Gastrocnemius medialis (tissue), 4 donors: ENCODE results near the gene LSS. TPM values are rescaled to one million over a fixed set of nuclear protein-coding genes. Genes with fewer than 3 reads are reported as not detected.
"Not testable (repeated sequence)": the region's sequence is repeated elsewhere in the genome, so short reads cannot be mapped to it uniquely, and the experiment has no call there.

Experiments
- ATAC-seq, 2 donors: fragments of 150-250 bp; one replicate each; pipeline ENCODE4 v1.9.1; 2016
- DNase-seq, 2 donors: peaks; one replicate each; pipeline ENCODE4 v3.0.0-alpha.2; 2019
- H3K27ac ChIP-seq, 4 donors: fragments of 200-600 bp; sonication (generic); 1 replicate in 1 of 4; 2 replicates in 3 of 4; pipeline ENCODE4 v1.5.1; 2016 to 2018; ENCODE audit warnings: mild to moderate bottlenecking in 2 of 4, moderate library complexity in 1 of 4
- H3K27me3 ChIP-seq, 3 donors: fragments of 200-600 bp; sonication (generic) in 2 of 3; 1 replicate in 1 of 3; 2 replicates in 2 of 3; pipeline versions ENCODE4 v1.5.1 to v1.6.0; 2016 to 2019; ENCODE audit warnings: mild to moderate bottlenecking in 1 of 3, moderate library complexity in 1 of 3
- H3K36me3 ChIP-seq, 2 donors: fragments of 200-600 bp; sonication (generic) in 1 of 2; one replicate each; pipeline ENCODE4 v1.5.1; 2017 to 2018
- H3K4me1 ChIP-seq, 2 donors: fragments of 200-600 bp; sonication (generic) in 1 of 2; one replicate each; pipeline ENCODE4 v1.5.1; 2016 to 2017; ENCODE audit warnings: mild to moderate bottlenecking in 2 of 2
- H3K4me3 ChIP-seq, 4 donors: fragments of 200-600 bp; sonication (generic) in 3 of 4; 1 replicate in 1 of 4; 2 replicates in 3 of 4; pipeline ENCODE4 v1.5.1; 2016 to 2019; ENCODE audit warnings: mild to moderate bottlenecking in 2 of 4
- H3K9me3 ChIP-seq, 3 donors: fragments of 200-600 bp; sonication (generic) in 2 of 3; 1 replicate in 1 of 3; 2 replicates in 2 of 3; pipeline ENCODE4 v1.5.1; 2016 to 2019
- POLR2A ChIP-seq, 2 donors: fragments of 450-650 bp; IDR thresholded peaks; one replicate each; pipeline ENCODE4 v1.6.1; 2017; ENCODE audit warnings: antibody characterized with exemption in 2 of 2, mild to moderate bottlenecking in 2 of 2, moderate library complexity in 2 of 2
- in situ Hi-C, 4 donors: fragments of 200-750 bp; cut with MboI; loops; one replicate each; pipeline versions ENCODE4 v1.15.0 to v1.8.0; 2017; ENCODE audit warnings: low sequenced_read_pairs in 4 of 4
- intact Hi-C: fragments of 100-400 bp; cut with DNase I; formaldehyde crosslinking; loops from one replicate; pipeline ENCODE4 v1.15.1; 2023; ENCODE audit warnings: low total_unique reads
- total RNA-seq, 4 donors: library from RNA; depleted of rRNA; stranded (reverse); fragments of >200 nt; gene quantifications; one replicate each; pipeline versions ENCODE4 v1.1.0 to v1.2.3, GENCODE V29; 2016
- TF ChIP-seq, protein P1 (sequence below), 5 experiments: fragments of 450-650 bp in 3 of 5; fragments of 200-600 bp in 2 of 5; sonication (generic) in 2 of 5; IDR thresholded peaks in 4 of 5; conservative IDR thresholded peaks in 1 of 5; 1 replicate in 4 of 5; 2 replicates in 1 of 5; pipeline ENCODE4 v1.5.1; 2016 to 2019; ENCODE audit warnings: antibody characterized with exemption in 5 of 5, mild to moderate bottlenecking in 3 of 5, moderate library complexity in 3 of 5

The LSS gene
- total RNA-seq, 4 donors from 2014 or later = 26.4 to 47.2 (median 32.7) TPM

DNA sequence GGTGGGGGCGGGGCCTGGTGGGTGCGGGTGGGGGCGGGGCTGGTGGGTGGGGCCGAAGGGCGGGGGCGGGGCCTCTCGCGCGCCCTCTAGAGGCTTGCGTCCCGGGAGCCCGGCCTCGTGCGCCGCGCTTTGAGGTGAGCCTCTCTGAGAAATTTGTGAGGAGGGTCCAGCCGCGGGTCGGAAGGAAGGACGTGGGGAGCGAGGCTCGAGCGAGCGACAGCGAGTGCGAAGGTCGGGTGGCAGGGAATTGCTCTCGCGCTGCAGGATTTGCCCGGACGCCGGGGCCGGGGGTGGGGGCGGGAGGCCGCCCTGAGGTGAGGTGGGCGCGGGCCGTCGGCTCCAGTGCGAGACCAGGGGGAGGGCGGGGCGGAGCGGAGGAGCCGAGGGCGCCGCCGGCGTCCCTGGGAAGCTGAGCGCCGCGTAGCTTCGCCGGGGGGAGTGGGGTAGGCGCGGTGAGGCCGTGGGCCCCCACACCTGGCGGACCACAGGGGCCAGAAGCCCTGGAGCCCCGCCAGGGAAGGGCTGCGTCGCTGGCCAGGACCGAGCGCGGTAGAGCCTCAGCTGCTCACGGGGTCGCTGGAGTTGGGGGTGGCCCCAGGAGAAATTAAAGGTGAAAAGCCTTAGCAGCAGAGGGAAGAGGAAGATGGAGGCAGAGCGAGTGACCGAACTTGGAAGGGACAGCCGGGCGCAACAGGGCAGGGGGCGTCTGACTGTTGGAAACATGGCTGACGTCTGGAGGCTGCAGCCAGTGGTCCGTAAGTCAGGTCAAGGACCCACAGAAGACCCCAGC, 754 bp upstream of the LSS start:
- peak in 1 of 2 donors; percentile 15 for TF ChIP-seq POLR2A (IDR thresholded peaks at IDR 0.05)
- TF ChIP-seq, protein P1, sequence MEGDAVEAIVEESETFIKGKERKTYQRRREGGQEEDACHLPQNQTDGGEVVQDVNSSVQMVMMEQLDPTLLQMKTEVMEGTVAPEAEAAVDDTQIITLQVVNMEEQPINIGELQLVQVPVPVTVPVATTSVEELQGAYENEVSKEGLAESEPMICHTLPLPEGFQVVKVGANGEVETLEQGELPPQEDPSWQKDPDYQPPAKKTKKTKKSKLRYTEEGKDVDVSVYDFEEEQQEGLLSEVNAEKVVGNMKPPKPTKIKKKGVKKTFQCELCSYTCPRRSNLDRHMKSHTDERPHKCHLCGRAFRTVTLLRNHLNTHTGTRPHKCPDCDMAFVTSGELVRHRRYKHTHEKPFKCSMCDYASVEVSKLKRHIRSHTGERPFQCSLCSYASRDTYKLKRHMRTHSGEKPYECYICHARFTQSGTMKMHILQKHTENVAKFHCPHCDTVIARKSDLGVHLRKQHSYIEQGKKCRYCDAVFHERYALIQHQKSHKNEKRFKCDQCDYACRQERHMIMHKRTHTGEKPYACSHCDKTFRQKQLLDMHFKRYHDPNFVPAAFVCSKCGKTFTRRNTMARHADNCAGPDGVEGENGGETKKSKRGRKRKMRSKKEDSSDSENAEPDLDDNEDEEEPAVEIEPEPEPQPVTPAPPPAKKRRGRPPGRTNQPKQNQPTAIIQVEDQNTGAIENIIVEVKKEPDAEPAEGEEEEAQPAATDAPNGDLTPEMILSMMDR (IDR thresholded peaks at IDR 0.05 in 4 of 5, conservative IDR thresholded peaks at IDR 0.05 in 1 of 5) = peak; percentile 15 to 79 (median 49)
- ATAC-seq = peak; percentile 30 to 37
- Histone ChIP-seq H3K4me1 (peaks cover 24 to 34% of the 10 kb centered on the region in 2 donors), H3K27ac (peak overlapping the region; percentile 83 to 99 (median 90)), H3K4me3 (peak overlapping the region; percentile 65 to 98 (median 83)), H3K36me3 (peaks cover 0 to 9% of the 10 kb centered on the region in 2 donors), H3K27me3 (no peaks in the 10 kb centered on the region), H3K9me3 (no peaks in the 10 kb centered on the region)
- DNase-seq = no peak
- in situ Hi-C loops = no loop called here
- intact Hi-C loops = loop anchor here (1.0 to 5.0 kb wide), 3 partner anchors 41 to 257 kb away; partner anchors contain the start of gene PCNT

DNA sequence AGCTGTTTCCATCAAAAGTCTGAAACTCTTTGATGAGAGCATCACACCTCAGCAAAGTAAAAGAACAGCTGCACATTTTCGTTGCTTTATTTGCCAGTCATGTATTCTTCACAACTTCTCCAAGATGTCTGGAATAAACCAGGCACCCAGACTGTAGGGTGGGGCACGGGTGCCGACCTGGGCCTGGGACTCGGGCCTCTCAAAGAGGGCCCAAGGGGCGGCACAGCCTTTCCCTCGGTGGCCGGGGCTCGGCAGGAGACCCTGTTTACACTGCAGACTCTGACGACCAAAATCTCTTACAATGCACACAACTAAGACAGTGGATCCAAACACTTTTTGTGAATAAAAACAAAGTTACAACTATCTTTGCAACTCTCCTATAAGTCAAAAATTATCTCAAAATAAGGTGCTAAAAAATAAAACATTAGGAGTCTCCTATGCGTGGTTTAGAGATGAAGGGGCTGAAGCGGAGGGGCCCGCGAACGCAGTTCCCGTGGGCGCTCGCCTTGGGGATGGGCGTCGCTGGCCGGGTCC, 696 bp downstream of the LSS start:
- no peak for TF ChIP-seq POLR2A (IDR thresholded peaks at IDR 0.05)
- TF ChIP-seq, protein P1 (IDR thresholded peaks at IDR 0.05 in 4 of 5, conservative IDR thresholded peaks at IDR 0.05 in 1 of 5) = no peak
- intact Hi-C loops = loop anchor here (1.0 to 5.0 kb wide), 3 partner anchors 39 to 256 kb away; partner anchors contain the start of gene YBEY
- Histone ChIP-seq H3K27ac (peak overlapping the region; percentile 83 to 99 (median 90)), H3K36me3 (no peaks in the 10 kb centered on the region), H3K4me3 (peak overlapping the region; percentile 64 to 98 (median 73)), H3K27me3 (no peaks in the 10 kb centered on the region), H3K9me3 (no peaks in the 10 kb centered on the region), H3K4me1 (peaks cover 25 to 35% of the 10 kb centered on the region in 2 donors)
- DNase-seq = no peak
- in situ Hi-C loops = no loop called here
- peak in 1 of 2 donors; percentile 0 for ATAC-seq

DNA sequence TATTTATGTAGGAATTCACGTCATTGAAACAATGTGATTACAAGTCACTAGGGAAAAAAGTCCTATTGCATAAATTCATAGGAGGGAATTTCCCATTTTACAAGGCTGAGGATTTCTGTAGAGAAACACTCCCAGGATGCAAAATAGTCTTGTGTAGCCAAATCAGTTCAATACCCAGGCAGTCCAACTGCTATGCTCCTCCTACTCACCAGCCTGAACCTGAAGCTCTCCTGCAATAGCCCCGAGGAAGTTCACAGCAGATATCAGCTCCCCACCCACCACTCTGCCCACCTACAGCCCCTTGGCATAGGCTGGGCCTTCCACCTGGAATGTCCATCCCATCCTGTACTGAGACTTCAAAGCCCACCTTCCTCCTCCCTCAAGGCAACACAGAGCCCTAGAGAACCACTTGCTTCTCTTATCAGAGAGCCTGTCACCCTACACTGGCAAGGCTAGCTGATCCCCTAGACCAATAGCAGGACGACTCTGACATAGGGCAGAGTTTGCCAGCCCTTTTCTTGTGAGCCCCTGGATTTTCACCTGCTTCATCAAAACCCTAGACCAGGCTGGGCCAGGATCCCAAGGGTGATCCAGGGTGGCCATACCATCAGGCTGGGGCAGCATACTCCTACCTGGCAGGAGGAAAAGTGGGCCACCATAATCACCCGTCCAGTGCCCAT, 1.5 kb downstream of the LSS start:
- in situ Hi-C loops = no loop called here
- H3K27me3 ChIP-seq = no peaks in the 10 kb centered on the region

DNA sequence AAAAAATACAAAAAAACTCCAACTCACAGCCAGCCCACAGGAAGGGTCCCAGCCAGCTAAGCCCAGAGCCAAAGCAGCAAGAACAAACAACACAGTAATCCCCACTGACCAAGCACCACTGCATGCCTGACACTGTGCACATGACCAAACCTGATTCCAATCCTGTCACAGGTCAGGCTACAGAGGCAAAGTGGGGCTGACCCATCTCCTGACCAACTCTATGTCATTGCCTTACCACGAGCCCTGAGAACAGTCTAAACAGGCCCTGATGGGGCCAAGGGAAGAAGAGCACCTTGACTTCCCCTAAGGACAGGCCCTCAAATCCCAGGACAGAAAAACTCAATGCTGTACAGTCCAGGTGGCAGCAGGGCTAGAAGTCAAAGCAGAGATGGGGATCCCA, 2.4 kb downstream of the LSS start:
- peak; percentile 39 to 62 for TF ChIP-seq POLR2A (IDR thresholded peaks at IDR 0.05)
- TF ChIP-seq, protein P1 (IDR thresholded peaks at IDR 0.05 in 4 of 5, conservative IDR thresholded peaks at IDR 0.05 in 1 of 5) = no peak
- peak overlapping the region; percentile 83 to 99 (median 90) for H3K27ac ChIP-seq
- peak in 1 of 2 donors; percentile 43 for ATAC-seq

More for the DNA sequence above, 1.5 kb downstream of the LSS start:
- TF ChIP-seq, protein P1 (IDR thresholded peaks at IDR 0.05 in 4 of 5, conservative IDR thresholded peaks at IDR 0.05 in 1 of 5) = no peak
- no peak for TF ChIP-seq POLR2A (IDR thresholded peaks at IDR 0.05)
- Histone ChIP-seq H3K36me3 (no peaks in the 10 kb centered on the region), H3K4me3 (peak overlapping the region; percentile 64 to 98 (median 73)), H3K4me1 (peaks cover 33 to 42% of the 10 kb centered on the region in 2 donors), H3K27ac (peak overlapping the region; percentile 83 to 99 (median 90)), H3K9me3 (no peaks in the 10 kb centered on the region)
- no peak for ATAC-seq
- intact Hi-C loops = loop anchor here (5.0 kb wide), 1 partner anchor 255 kb away; no protein-coding TSS in a partner anchor
- no peak for DNase-seq

DNA sequence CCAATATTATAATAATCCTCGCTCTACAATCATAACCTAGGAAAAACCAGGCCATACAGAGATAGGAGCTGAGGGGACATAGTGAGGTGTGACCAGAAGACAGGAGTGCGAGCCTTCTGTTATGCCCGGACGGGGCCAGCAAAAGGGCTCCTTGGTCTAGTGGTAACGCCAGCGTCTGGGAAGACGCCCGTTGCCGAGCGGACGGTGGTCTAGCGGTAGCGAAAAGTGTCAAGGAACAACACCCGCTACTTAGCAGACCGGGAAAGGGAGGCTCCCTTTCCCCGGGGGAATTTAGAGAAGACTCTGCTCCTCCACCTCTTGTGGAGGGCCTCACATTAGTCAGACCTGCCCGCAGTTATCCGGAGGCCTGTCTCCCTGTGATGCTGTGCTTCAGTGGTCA, 4.9 kb downstream of the LSS start:
- intact Hi-C loops, H3K4me3 ChIP-seq, H3K27me3 ChIP-seq, ATAC-seq, H3K9me3 ChIP-seq, DNase-seq, in situ Hi-C loops: not testable (repeated sequence)
- peaks cover 45 to 51% of the 10 kb centered on the region in 2 donors for H3K4me1 ChIP-seq
- peak overlapping the region in 2 of 4 donors; percentile 71 for H3K27ac ChIP-seq
- peaks cover 0 to 23% of the 10 kb centered on the region in 2 donors for H3K36me3 ChIP-seq

More for the DNA sequence above, 2.4 kb downstream of the LSS start:
- peaks cover 36 to 46% of the 10 kb centered on the region in 2 donors for H3K4me1 ChIP-seq
- peaks cover 0 to 4% of the 10 kb centered on the region in 2 donors for H3K36me3 ChIP-seq
- intact Hi-C loops = loop anchor here (5.0 kb wide), 1 partner anchor 254 kb away; no protein-coding TSS in a partner anchor
- in situ Hi-C loops = no loop called here
- H3K27me3 ChIP-seq = no peaks in the 10 kb centered on the region
- peak; percentile 44 to 50 for DNase-seq
- no peaks in the 10 kb centered on the region for H3K9me3 ChIP-seq
- peak overlapping the region in 1 of 4 donors; percentile 15 for H3K4me3 ChIP-seq
